GM12865 (cell line): ENCODE data around the gene R3HDM1.
"Not testable (repeated sequence)": the region's sequence is repeated elsewhere in the genome, so short reads cannot be mapped to it uniquely, and the experiment has no call there.

ENCODE experiments used
- DNase-seq: peaks from one replicate; pipeline ENCODE4 v3.0.0; 2010; ENCODE audit warnings: low read depth
- H3K4me3 ChIP-seq: 2 replicates; pipeline ENCODE4 v1.5.1; 2011; ENCODE audit warnings: mild to moderate bottlenecking, low read depth, low read length, control low read depth
- TF ChIP-seq, protein P1 (sequence below): IDR thresholded peaks from 2 replicates; pipeline ENCODE4 v1.5.1; 2011; ENCODE audit warnings: low read length, control low read depth, low read depth, inconsistent platforms; ENCODE audit not compliant: insufficient read depth; ENCODE audit errors: missing control alignments

Gene R3HDM1

DNA sequence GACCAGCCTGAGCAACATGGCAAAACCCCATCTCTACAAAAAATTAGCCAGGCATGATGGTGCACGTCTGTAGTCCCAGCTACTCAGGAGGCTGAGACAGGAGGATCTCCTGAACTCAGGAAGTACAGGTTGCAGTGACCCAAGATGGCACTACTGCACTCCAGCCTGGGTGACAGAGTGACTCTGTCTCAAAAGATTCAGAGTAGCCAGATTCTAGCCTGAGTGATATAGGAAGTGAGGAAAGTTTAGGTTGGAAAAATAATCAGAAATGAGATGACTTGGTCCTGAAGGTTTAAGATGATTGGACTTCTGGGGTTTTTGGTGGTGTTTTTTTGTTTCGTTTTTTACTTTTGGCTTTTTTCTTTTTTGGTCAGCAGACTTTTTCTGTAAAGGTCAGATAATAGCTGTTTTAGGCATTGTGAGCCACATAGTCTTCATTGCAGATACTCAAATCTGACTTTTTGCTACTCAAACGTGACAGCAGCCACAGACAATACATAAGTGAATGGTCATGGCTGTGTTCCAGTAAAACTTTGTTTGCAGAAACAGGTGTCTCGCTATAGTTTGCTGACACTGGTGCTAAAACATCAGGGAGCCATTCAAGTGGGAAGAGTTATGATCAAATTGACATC, 106.3 kb downstream of the R3HDM1 start:
- TF ChIP-seq, protein P1, sequence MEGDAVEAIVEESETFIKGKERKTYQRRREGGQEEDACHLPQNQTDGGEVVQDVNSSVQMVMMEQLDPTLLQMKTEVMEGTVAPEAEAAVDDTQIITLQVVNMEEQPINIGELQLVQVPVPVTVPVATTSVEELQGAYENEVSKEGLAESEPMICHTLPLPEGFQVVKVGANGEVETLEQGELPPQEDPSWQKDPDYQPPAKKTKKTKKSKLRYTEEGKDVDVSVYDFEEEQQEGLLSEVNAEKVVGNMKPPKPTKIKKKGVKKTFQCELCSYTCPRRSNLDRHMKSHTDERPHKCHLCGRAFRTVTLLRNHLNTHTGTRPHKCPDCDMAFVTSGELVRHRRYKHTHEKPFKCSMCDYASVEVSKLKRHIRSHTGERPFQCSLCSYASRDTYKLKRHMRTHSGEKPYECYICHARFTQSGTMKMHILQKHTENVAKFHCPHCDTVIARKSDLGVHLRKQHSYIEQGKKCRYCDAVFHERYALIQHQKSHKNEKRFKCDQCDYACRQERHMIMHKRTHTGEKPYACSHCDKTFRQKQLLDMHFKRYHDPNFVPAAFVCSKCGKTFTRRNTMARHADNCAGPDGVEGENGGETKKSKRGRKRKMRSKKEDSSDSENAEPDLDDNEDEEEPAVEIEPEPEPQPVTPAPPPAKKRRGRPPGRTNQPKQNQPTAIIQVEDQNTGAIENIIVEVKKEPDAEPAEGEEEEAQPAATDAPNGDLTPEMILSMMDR, result no peak
- DNase-seq, result peak; percentile 35
- H3K4me3 ChIP-seq, result no peak overlapping the region

DNA sequence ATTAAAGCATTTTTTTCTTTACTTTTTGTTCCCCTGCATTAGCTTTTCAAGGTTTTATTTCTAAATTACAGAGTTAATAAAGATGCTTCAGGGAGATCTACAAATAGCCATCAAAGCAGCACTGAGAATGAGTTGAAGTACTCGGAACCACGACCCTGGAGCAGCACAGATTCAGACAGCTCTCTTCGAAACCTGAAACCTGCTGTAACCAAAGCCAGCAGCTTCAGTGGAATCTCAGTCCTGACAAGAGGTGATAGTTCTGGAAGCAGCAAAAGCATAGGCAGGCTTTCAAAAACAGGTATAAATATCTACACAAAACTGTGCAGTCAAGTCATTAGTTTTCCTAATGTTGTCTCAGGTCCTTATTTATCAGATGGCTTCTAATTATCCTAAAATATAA, 107.5 kb downstream of the R3HDM1 start:
- no peak for DNase-seq
- TF ChIP-seq, protein P1, result no peak
- H3K4me3 ChIP-seq, result no peak overlapping the region

DNA sequence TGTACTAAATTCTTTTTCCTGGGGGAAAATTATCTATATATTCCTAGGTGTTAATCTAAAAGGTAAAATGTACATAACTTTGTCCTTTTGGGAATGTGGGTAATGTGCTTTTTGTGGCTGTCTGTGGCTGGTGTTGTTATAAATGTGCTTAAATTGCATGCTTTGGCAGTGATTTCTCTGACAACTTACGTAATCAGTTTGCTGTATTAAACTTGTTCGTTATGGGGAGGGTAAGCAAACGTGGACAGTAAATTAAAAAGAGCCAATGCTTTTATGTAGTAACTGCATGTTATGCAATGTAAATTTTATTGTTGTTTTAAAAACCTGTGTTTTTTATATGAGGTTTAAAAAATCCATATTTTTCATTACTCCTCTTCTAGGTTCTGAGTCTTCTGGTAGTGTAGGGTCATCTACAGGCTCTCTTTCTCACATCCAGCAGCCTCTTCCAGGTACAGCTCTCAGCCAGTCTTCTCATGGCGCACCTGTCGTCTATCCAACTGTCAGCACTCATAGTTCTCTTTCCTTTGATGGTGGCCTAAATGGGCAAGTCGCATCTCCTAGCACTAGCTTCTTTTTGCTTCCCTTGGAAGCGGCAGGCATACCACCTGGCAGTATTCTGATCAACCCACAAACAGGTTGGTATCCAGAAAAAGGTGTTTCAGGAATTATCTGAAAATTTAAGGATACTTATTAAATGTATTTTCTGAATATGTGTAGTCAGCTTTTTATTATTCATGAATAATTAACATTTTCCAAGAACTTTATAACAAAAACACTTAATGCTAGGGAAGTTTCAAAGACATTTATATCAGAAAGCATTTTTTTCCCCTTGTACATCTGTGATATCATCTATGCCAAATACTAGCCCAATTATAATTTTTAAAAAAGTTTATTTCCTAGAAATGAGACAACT, 110.1 kb downstream of the R3HDM1 start:
- no peak overlapping the region for H3K4me3 ChIP-seq
- DNase-seq, result no peak
- TF ChIP-seq, protein P1, result no peak

GRCh38 chr2:135647836-135648579, 116.7 kb downstream of the R3HDM1 start:
- H3K4me3 ChIP-seq, result no peak overlapping the region
- no peak for DNase-seq
- TF ChIP-seq, protein P1, result no peak

- TF ChIP-seq, protein P1, result no peak
- no peak for DNase-seq
- no peak overlapping the region for H3K4me3 ChIP-seq
These were observed 119.4 kb downstream of the R3HDM1 start for GRCh38 chr2:135650721-135651120.

DNA sequence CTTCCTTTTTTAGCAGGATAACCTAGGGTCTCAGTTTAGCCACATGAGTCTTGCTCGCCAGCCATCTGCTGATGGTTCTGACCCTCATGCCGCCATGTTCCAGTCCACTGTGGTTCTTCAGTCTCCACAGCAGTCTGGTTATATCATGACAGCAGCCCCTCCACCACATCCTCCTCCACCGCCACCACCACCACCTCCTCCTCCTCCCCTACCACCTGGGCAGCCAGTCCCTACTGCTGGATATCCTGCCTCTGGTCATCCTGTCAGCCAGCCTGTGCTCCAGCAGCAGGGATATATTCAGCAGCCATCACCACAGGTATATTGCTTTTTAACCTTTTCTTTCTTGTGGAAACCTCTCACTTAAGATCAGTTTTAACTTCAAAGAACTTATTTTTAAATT, 120.4 kb downstream of the R3HDM1 start:
- TF ChIP-seq, protein P1, result no peak
- no peak for DNase-seq
- no peak overlapping the region for H3K4me3 ChIP-seq

- not testable (repeated sequence) for DNase-seq, H3K4me3 ChIP-seq
These were observed 123.0 kb downstream of the R3HDM1 start for GRCh38 chr2:135654239-135654638.
